SK-N-SH (cell line): Measurements from ENCODE around the gene HIPK2. TPM values are rescaled to one million over a fixed set of nuclear protein-coding genes. Genes with fewer than 3 reads are reported as not detected.

Experiments used
- CTCF ChIA-PET: fragments of 300-600, 350-600 bp; formaldehyde crosslinking; extraction: SDS; loops from one replicate; lab custom pipeline; 2021; lab: Yijun Ruan, JAX
- POLR2A ChIA-PET: fragments of 350-600 bp; sonication (Branson Sonifier 250); formaldehyde crosslinking; extraction: SDS; loops from one replicate; lab custom pipeline; 2020; ENCODE audit warnings: antibody characterized with exemption, inconsistent platforms; lab: Yijun Ruan, JAX
- DNase-seq: peaks from one replicate; pipeline ENCODE4 v3.0.0; 2012
- H2AFZ ChIP-seq: fragments of 200-600 bp; sonication (generic); 2 replicates; pipeline ENCODE4 v1.8.1; 2016; ENCODE audit warnings: antibody characterized with exemption, mild to moderate bottlenecking, low read depth
- H3F3A ChIP-seq: fragments of 200-600 bp; sonication (generic); replicated peaks from 2 replicates; pipeline ENCODE3; 2016; ENCODE audit warnings: antibody characterized with exemption, mild to moderate bottlenecking; ENCODE audit not compliant: insufficient read depth
- H3K27ac ChIP-seq, 2 experiments: fragments of 200-500 bp in 1 of 2; fragments of 200-600 bp in 1 of 2; sonication (Bioruptor generic) in 1 of 2; sonication (generic), shearing (Covaris generic) in 1 of 2; 2 replicates each; pipeline versions ENCODE4 v1.5.1 to v1.6.1; 2014 to 2016; ENCODE audit warnings: low read depth in 2 of 2, inconsistent platforms in 1 of 2, low read length in 1 of 2, mild to moderate bottlenecking in 1 of 2, mixed read lengths in 1 of 2
- H3K27me3 ChIP-seq: fragments of 200-600 bp; sonication (generic), shearing (Covaris generic); 2 replicates; pipeline ENCODE4 v1.6.1; 2016; ENCODE audit warnings: mixed run types; ENCODE audit not compliant: insufficient read depth
- H3K36me3 ChIP-seq, 2 experiments: fragments of 200-500 bp in 1 of 2; fragments of 200-600 bp in 1 of 2; sonication (Bioruptor generic) in 1 of 2; sonication (generic) in 1 of 2; replicated peaks in 1 of 2; 2 replicates each; pipeline versions ENCODE3 to v1.5.1; 2014 to 2016; ENCODE audit warnings: low read length in 1 of 2, mild to moderate bottlenecking in 1 of 2; ENCODE audit not compliant: insufficient read depth in 2 of 2, control insufficient read depth in 1 of 2
- H3K4me1 ChIP-seq, 2 experiments: fragments of 200-500 bp in 1 of 2; fragments of 200-600 bp in 1 of 2; sonication (Bioruptor generic) in 1 of 2; sonication (generic), shearing (Covaris generic) in 1 of 2; 2 replicates each; pipeline versions ENCODE4 v1.5.1 to v1.6.1; 2014 to 2016; ENCODE audit warnings: low read depth in 1 of 2, low read length in 1 of 2, mixed run types in 1 of 2; ENCODE audit not compliant: insufficient read depth in 2 of 2, control insufficient read depth in 1 of 2
- H3K4me2 ChIP-seq: fragments of 200-600 bp; sonication (generic), shearing (Covaris generic); 2 replicates; pipeline ENCODE4 v1.6.1; 2017; ENCODE audit warnings: mixed run types
- H3K4me3 ChIP-seq, 2 experiments: fragments of 200-500 bp in 1 of 2; fragments of 200-600 bp in 1 of 2; sonication (Bioruptor generic) in 1 of 2; sonication (generic), shearing (Covaris generic) in 1 of 2; 2 replicates each; pipeline versions ENCODE4 v1.5.1 to v1.8.1; 2014 to 2016; ENCODE audit warnings: low read depth in 2 of 2, inconsistent platforms in 1 of 2, low read length in 1 of 2, mild to moderate bottlenecking in 1 of 2, mixed read lengths in 1 of 2, moderate library complexity in 1 of 2
- H3K79me2 ChIP-seq: fragments of 200-600 bp; sonication (generic); 2 replicates; pipeline ENCODE4 v1.8.1; 2017; ENCODE audit warnings: mild to moderate bottlenecking; ENCODE audit not compliant: insufficient read depth
- H3K9ac ChIP-seq: fragments of 200-600 bp; sonication (generic); 2 replicates; pipeline ENCODE4 v1.6.1; 2017; ENCODE audit warnings: mixed run types
- H3K9me2 ChIP-seq: fragments of 200-600 bp; sonication (generic); 2 replicates; pipeline ENCODE4 v1.6.1; 2017; ENCODE audit warnings: mixed run types
- H3K9me3 ChIP-seq: fragments of 200-600 bp; sonication (generic); 2 replicates; pipeline ENCODE4 v1.6.1; 2017; ENCODE audit warnings: mixed run types, mild to moderate bottlenecking, moderate library complexity
- H4K20me1 ChIP-seq: fragments of 200-600 bp; sonication (generic); 2 replicates; pipeline ENCODE4 v1.6.1; 2017; ENCODE audit warnings: mild to moderate bottlenecking, mixed run types; ENCODE audit not compliant: insufficient read depth
- ELF1 ChIP-seq: IDR thresholded peaks from 2 replicates; pipeline ENCODE4 v1.4.0; 2012
- EZH2phosphoT487 ChIP-seq: fragments of 200-600 bp; sonication (generic); IDR thresholded peaks from 2 replicates; pipeline ENCODE4 v1.6.1; 2017; ENCODE audit warnings: low read depth, mixed run types, mild to moderate bottlenecking, antibody characterized with exemption, moderate library complexity, borderline replicate concordance
- FOXM1 ChIP-seq: IDR thresholded peaks from 2 replicates; pipeline ENCODE4 v1.4.0; 2012; ENCODE audit warnings: low read depth, mild to moderate bottlenecking
- GABPA ChIP-seq: IDR thresholded peaks from 2 replicates; pipeline ENCODE4 v1.4.0; 2012; ENCODE audit warnings: low read depth, mild to moderate bottlenecking
- GATA2 ChIP-seq: sonication (generic); formaldehyde crosslinking; IDR thresholded peaks from 2 replicates; pipeline ENCODE4 v1.5.0; 2020; ENCODE audit warnings: mild to moderate bottlenecking, missing genetic modification reagents
- MXI1 ChIP-seq: IDR thresholded peaks from 2 replicates; pipeline ENCODE4 v1.6.1; 2012; ENCODE audit warnings: mild to moderate bottlenecking, low read depth, low read length, improper control_type of control experiment
- NFIC ChIP-seq: IDR thresholded peaks from 2 replicates; pipeline ENCODE4 v1.4.0; 2012; ENCODE audit warnings: borderline replicate concordance
- RCOR1 ChIP-seq: fragments of 150-350 bp; IDR thresholded peaks from 2 replicates; pipeline ENCODE4 v1.6.1; 2017; ENCODE audit warnings: antibody characterized with exemption, low read length
- RFX5 ChIP-seq: IDR thresholded peaks from 2 replicates; pipeline ENCODE4 v1.6.1; 2012; ENCODE audit warnings: mild to moderate bottlenecking, improper control_type of control experiment, low read length
- SIN3A ChIP-seq: IDR thresholded peaks from 2 replicates; pipeline ENCODE4 v1.6.1; 2012; ENCODE audit warnings: low read depth, mild to moderate bottlenecking, low read length, moderate library complexity, borderline replicate concordance
- WGBS: methylation state at CpG from one replicate; pipeline ENCODE4 v1.1.6; 2017; ENCODE audit warnings: low lambda C conversion rate; 5-methylcytosine and 5-hydroxymethylcytosine counted together
- polyA plus RNA-seq, 3 experiments: library from polyadenylated mRNA; depleted of rRNA; stranded (reverse); fragments of >200 nt; gene quantifications; 2 replicates each; pipeline ENCODE4 v1.2.3, GENCODE V29; 2012
- TF ChIP-seq, protein P1 (sequence below): fragments of 150-350 bp; IDR thresholded peaks from 2 replicates; pipeline ENCODE4 v1.6.1; 2016; ENCODE audit warnings: mild to moderate bottlenecking, low read depth, low read length
- TF ChIP-seq, protein P2 (sequence below): IDR thresholded peaks from 2 replicates; pipeline ENCODE4 v1.4.0; 2012; ENCODE audit warnings: low read depth, borderline replicate concordance
- TF ChIP-seq, protein P3 (sequence below): IDR thresholded peaks from 2 replicates; pipeline ENCODE4 v1.6.1; 2012; ENCODE audit warnings: mild to moderate bottlenecking, low read depth, low read length, moderate library complexity
- TF ChIP-seq, protein P4 (sequence below): fragments of 200-600 bp; sonication (generic); IDR thresholded peaks from 2 replicates; pipeline ENCODE4 v1.6.1; 2017; ENCODE audit warnings: antibody characterized with exemption, mild to moderate bottlenecking, moderate library complexity

The HIPK2 gene
- polyA plus RNA-seq, 1 of the 3 experiments (the other 2 are of a cell fraction) = 14.2 TPM

DNA sequence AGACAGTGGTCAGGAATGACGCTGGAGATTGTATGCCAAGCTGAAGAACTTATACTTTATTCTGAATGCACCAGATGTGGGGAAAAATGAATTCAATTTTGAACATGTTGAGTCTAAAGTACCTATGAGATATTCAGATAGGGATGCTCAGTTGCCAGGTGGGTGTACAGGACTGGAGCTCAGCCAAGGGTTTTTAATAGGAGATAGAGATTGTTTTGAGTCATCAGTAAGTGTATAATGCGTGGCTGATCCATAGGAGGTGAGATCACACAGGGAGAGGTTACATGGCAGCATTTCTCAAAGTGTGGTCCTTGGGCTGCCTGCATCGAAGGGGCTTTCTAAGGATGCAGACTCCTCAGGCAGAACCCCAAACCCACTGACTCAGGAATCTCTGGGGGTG lies 6.8 kb upstream of the HIPK2 start:
- H3K4me1 ChIP-seq = no peaks in the 10 kb centered on the region; a peak in 1 of 4 replicates
- CTCF ChIA-PET = interaction anchor here (0.7 to 8.6 kb wide), 3 partner anchors 115 to 218 kb away, joined by 4 to 53 read pairs (median 4); no protein-coding TSS in a partner anchor
- H4K20me1 ChIP-seq = no peaks in the 10 kb centered on the region
- no peaks in the 10 kb centered on the region for H3F3A ChIP-seq
- no peak overlapping the region for H3K27ac ChIP-seq
- 83% methylated on average over 3 of the region's 3 CpGs for WGBS
- no peak for DNase-seq
- no peaks in the 10 kb centered on the region for H3K79me2 ChIP-seq
- TF ChIP-seq EZH2phosphoT487 (no peak), SIN3A (no peak), FOXM1 (no peak), ELF1 (no peak), RCOR1 (no peak), RFX5 (no peak), GATA2 (CRISPR knock-in tag) (no peak), GABPA (no peak), MXI1 (no peak), NFIC (no peak)
- TF ChIP-seq, protein P1, sequence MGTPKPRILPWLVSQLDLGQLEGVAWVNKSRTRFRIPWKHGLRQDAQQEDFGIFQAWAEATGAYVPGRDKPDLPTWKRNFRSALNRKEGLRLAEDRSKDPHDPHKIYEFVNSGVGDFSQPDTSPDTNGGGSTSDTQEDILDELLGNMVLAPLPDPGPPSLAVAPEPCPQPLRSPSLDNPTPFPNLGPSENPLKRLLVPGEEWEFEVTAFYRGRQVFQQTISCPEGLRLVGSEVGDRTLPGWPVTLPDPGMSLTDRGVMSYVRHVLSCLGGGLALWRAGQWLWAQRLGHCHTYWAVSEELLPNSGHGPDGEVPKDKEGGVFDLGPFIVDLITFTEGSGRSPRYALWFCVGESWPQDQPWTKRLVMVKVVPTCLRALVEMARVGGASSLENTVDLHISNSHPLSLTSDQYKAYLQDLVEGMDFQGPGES = no peak
- TF ChIP-seq, protein P2, sequence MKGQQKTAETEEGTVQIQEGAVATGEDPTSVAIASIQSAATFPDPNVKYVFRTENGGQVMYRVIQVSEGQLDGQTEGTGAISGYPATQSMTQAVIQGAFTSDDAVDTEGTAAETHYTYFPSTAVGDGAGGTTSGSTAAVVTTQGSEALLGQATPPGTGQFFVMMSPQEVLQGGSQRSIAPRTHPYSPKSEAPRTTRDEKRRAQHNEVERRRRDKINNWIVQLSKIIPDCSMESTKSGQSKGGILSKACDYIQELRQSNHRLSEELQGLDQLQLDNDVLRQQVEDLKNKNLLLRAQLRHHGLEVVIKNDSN = no peak
- TF ChIP-seq, protein P3, sequence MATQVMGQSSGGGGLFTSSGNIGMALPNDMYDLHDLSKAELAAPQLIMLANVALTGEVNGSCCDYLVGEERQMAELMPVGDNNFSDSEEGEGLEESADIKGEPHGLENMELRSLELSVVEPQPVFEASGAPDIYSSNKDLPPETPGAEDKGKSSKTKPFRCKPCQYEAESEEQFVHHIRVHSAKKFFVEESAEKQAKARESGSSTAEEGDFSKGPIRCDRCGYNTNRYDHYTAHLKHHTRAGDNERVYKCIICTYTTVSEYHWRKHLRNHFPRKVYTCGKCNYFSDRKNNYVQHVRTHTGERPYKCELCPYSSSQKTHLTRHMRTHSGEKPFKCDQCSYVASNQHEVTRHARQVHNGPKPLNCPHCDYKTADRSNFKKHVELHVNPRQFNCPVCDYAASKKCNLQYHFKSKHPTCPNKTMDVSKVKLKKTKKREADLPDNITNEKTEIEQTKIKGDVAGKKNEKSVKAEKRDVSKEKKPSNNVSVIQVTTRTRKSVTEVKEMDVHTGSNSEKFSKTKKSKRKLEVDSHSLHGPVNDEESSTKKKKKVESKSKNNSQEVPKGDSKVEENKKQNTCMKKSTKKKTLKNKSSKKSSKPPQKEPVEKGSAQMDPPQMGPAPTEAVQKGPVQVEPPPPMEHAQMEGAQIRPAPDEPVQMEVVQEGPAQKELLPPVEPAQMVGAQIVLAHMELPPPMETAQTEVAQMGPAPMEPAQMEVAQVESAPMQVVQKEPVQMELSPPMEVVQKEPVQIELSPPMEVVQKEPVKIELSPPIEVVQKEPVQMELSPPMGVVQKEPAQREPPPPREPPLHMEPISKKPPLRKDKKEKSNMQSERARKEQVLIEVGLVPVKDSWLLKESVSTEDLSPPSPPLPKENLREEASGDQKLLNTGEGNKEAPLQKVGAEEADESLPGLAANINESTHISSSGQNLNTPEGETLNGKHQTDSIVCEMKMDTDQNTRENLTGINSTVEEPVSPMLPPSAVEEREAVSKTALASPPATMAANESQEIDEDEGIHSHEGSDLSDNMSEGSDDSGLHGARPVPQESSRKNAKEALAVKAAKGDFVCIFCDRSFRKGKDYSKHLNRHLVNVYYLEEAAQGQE = no peak
- TF ChIP-seq, protein P4, sequence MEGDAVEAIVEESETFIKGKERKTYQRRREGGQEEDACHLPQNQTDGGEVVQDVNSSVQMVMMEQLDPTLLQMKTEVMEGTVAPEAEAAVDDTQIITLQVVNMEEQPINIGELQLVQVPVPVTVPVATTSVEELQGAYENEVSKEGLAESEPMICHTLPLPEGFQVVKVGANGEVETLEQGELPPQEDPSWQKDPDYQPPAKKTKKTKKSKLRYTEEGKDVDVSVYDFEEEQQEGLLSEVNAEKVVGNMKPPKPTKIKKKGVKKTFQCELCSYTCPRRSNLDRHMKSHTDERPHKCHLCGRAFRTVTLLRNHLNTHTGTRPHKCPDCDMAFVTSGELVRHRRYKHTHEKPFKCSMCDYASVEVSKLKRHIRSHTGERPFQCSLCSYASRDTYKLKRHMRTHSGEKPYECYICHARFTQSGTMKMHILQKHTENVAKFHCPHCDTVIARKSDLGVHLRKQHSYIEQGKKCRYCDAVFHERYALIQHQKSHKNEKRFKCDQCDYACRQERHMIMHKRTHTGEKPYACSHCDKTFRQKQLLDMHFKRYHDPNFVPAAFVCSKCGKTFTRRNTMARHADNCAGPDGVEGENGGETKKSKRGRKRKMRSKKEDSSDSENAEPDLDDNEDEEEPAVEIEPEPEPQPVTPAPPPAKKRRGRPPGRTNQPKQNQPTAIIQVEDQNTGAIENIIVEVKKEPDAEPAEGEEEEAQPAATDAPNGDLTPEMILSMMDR = no peak
- TF ChIP-seq, all 33 proteins: peak for 0
- no peak overlapping the region for H2AFZ ChIP-seq
- POLR2A ChIA-PET = no interaction called here
- H3K27me3 ChIP-seq = no peaks in the 10 kb centered on the region
- no peak overlapping the region for H3K4me2 ChIP-seq
- H3K36me3 ChIP-seq = no peaks in the 10 kb centered on the region
- no peak overlapping the region for H3K9ac ChIP-seq
- no peaks in the 10 kb centered on the region for H3K9me3 ChIP-seq
- no peak overlapping the region for H3K4me3 ChIP-seq
- H3K9me2 ChIP-seq = no peaks in the 10 kb centered on the region
